PC-9 (cell line): Measurements from ENCODE around the gene ZNF488. TPM values are rescaled to one million over a fixed set of nuclear protein-coding genes. Genes with fewer than 3 reads are reported as not detected.

Experiments used
- BruUV-seq: library from RNA; stranded (reverse); fragments of 400-500 nt; replicated peaks from 2 replicates; lab custom pipeline; 2021; lab: Mats Ljungman, UMichigan
- CTCF ChIA-PET: fragments of 300-600 bp; sonication (Branson Sonifier 250); formaldehyde crosslinking; loops from one replicate; lab custom pipeline; 2022; ENCODE audit warnings: antibody characterized with exemption; lab: Charles Lee
- POLR2A ChIA-PET: fragments of 300-600 bp; sonication (Branson Sonifier 250); formaldehyde crosslinking; loops from one replicate; lab custom pipeline; 2022; ENCODE audit warnings: antibody characterized with exemption; ENCODE audit not compliant: unreplicated experiment; lab: Charles Lee
- DNase-seq, 2 experiments: peaks; one replicate each; pipeline versions ENCODE4 v3.0.0 to v3.0.0-alpha.2; 2015 to 2022; ENCODE audit warnings: mixed read lengths in 1 of 2
- H2AFZ ChIP-seq: fragments of 200-600 bp; sonication (generic); 2 replicates; pipeline ENCODE4 v1.8.1; 2017; ENCODE audit warnings: antibody characterized with exemption
- H3F3A ChIP-seq: fragments of 200-600 bp; sonication (generic); 2 replicates; pipeline ENCODE4 v1.8.1; 2017; ENCODE audit warnings: antibody characterized with exemption, mild to moderate bottlenecking, low read depth; ENCODE audit not compliant: insufficient read depth
- H3K27ac ChIP-seq: fragments of 200-600 bp; sonication (generic); 2 replicates; pipeline ENCODE4 v1.6.1; 2016; ENCODE audit warnings: mixed run types
- H3K27me3 ChIP-seq: fragments of 200-600 bp; sonication (generic); 2 replicates; pipeline ENCODE4 v1.6.1; 2016; ENCODE audit warnings: low read depth, mixed run types; ENCODE audit not compliant: insufficient read depth
- H3K36me3 ChIP-seq: fragments of 200-600 bp; sonication (generic); 2 replicates; pipeline ENCODE4 v1.6.1; 2016; ENCODE audit warnings: low read depth, mixed run types
- H3K4me1 ChIP-seq: fragments of 200-600 bp; sonication (generic); replicated peaks from 2 replicates; pipeline ENCODE4 v1.6.1; 2016; ENCODE audit warnings: mixed run types; ENCODE audit not compliant: insufficient read depth
- H3K4me2 ChIP-seq: fragments of 200-600 bp; sonication (generic); 2 replicates; pipeline ENCODE4 v1.6.1; 2017; ENCODE audit warnings: mixed run types
- H3K4me3 ChIP-seq: fragments of 200-600 bp; sonication (generic); 2 replicates; pipeline ENCODE4 v1.6.1; 2016; ENCODE audit warnings: mixed run types
- H3K79me2 ChIP-seq: fragments of 200-600 bp; sonication (generic); 2 replicates; pipeline ENCODE4 v1.6.1; 2017; ENCODE audit warnings: low read depth, mixed run types
- H3K9me2 ChIP-seq: fragments of 200-600 bp; sonication (generic); 2 replicates; pipeline ENCODE4 v1.8.1; 2017; ENCODE audit warnings: mild to moderate bottlenecking; ENCODE audit not compliant: insufficient read depth
- H3K9me3 ChIP-seq: fragments of 200-600 bp; sonication (generic); 2 replicates; pipeline ENCODE4 v1.8.1; 2016; ENCODE audit warnings: low read depth; ENCODE audit not compliant: insufficient read depth
- H4K20me1 ChIP-seq: fragments of 200-600 bp; sonication (generic); 2 replicates; pipeline ENCODE4 v1.8.1; 2017; ENCODE audit not compliant: insufficient read depth
- CTCF ChIP-seq: fragments of 200-600 bp; sonication (generic); conservative IDR thresholded peaks from 2 replicates; pipeline ENCODE4 v1.6.1; 2017; ENCODE audit warnings: mixed run types, antibody characterized with exemption, mild to moderate bottlenecking, moderate library complexity
- EZH2 ChIP-seq: fragments of 200-600 bp; sonication (generic); IDR thresholded peaks from 2 replicates; pipeline ENCODE4 v1.8.0; 2017; ENCODE audit warnings: antibody characterized with exemption, low read depth
- intact Hi-C: fragments of 100-400 bp; cut with micrococcal nuclease; formaldehyde crosslinking; loops from one replicate; pipeline ENCODE4 v1.10.0; 2022; ENCODE audit not compliant: unreplicated experiment
- total RNA-seq: library from RNA; stranded (reverse); gene quantifications from 2 replicates; pipeline ENCODE4 v1.2.3, GENCODE V29; 2021

The ZNF488 gene
- total RNA-seq, 1 experiment from 2014 or later, result 18.1 TPM

DNA sequence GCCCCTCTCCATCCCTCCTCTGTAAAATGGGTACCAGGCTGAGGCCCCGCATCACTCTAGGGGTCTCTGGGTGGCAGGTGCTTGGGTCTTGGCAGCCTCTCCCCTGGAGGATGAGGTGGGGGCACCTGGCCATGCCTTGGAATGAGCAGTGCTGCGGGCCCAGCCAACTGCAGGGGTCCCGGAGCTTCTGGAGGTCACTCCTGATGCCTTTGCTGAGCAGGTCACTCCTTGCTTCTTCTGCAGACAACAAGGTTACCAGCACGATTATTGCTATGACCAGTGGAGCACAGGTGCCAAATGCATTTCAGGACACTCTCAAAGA lies 22.4 kb upstream of the ZNF488 start:
- peaks cover 20% of the 10 kb centered on the region for H3K79me2 ChIP-seq
- no TSS peak for BruUV-seq
- intact Hi-C loops, result loop anchor here (1.0 kb wide), 1 partner anchor 22 kb away; the partner anchor contains the start of gene ZNF488
- CTCF ChIA-PET, result no interaction called here
- POLR2A ChIA-PET, result interaction anchor here (0.7 to 1.3 kb wide), 5 partner anchors 11 to 882 kb away, joined by 3 to 11 read pairs (median 5); partner anchors contain the start of gene ZNF488
- no peaks in the 10 kb centered on the region for H4K20me1 ChIP-seq
- H3K9me2 ChIP-seq, result no peaks in the 10 kb centered on the region
- no peaks in the 10 kb centered on the region for H3K27me3 ChIP-seq
- H3K36me3 ChIP-seq, result no peaks in the 10 kb centered on the region
- peak overlapping the region; percentile 21; the same call in 1 of the 2 replicates for H3K4me3 ChIP-seq
- no peak for TF ChIP-seq EZH2
- TF ChIP-seq CTCF, result no peak
- DNase-seq, result no peak
- peak overlapping the region; percentile 77 for H3K4me2 ChIP-seq
- H3K9me3 ChIP-seq, result no peaks in the 10 kb centered on the region
- peak overlapping the region; percentile 81 for H3K27ac ChIP-seq
- peaks cover 43% of the 10 kb centered on the region for H3F3A ChIP-seq
- peaks cover 90% of the 10 kb centered on the region for H3K4me1 ChIP-seq
- no peak overlapping the region for H2AFZ ChIP-seq

DNA sequence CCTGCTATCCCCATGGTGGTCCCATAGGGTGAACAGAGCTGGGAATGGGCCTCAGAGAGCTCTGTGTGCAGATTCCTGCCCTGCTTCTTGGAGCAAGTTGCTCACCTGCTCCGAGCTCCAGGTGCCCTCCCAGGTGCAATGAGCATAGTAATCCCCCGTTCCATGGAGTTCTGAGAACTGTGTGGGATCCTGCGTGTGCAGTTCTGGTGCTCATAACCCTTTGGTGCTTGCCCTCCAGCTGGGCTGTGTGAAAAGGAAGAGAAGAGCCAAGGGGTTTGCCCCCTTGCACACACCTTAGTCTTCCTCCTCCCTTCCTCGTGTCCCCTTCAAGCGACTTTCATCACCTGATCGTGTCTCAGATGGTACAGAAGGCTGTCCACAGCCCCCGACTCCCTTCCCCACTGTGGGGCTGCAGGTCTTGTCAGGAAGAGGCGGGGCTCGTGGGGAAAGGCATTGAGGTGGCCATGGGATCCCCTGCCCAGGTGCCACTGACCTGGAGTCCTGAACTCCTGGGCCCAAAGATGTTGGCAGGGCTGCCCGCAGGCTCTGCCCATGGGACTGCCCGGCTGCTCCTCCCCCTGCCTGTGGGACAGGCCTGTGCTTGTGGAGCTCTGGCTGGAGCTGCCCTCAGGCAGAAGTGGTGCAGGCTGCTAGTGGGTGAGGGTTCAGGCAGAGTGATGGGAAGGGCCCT lies 21.9 kb upstream of the ZNF488 start:
- TF ChIP-seq EZH2 (no peak), CTCF (no peak)
- Histone ChIP-seq H3K27ac (peak overlapping the region; percentile 81), H3F3A (peaks cover 37% of the 10 kb centered on the region), H3K9me3 (no peaks in the 10 kb centered on the region), H4K20me1 (no peaks in the 10 kb centered on the region), H3K4me1 (peaks cover 88% of the 10 kb centered on the region), H3K27me3 (no peaks in the 10 kb centered on the region), H2AFZ (no peak overlapping the region), H3K36me3 (no peaks in the 10 kb centered on the region), H3K4me2 (peak overlapping the region; percentile 77), H3K4me3 (peak overlapping the region; percentile 21; the same call in 1 of the 2 replicates), H3K79me2 (peaks cover 20% of the 10 kb centered on the region), H3K9me2 (no peaks in the 10 kb centered on the region)
- peak; percentile 66 to 83 for DNase-seq
- TSS peak; percentile 35 for BruUV-seq
- intact Hi-C loops, result loop anchor here (1.0 kb wide), 1 partner anchor 22 kb away; the partner anchor contains the start of gene ZNF488
- ChIA-PET CTCF (interaction anchor here (0.7 to 1.3 kb wide), 3 partner anchors 33 to 52 kb away, joined by 3 read pairs; no protein-coding TSS in a partner anchor), POLR2A (interaction anchor here (0.9 to 1.3 kb wide), 4 partner anchors 10 to 882 kb away, joined by 5 to 11 read pairs (median 8); partner anchors contain the start of gene ZNF488)

DNA sequence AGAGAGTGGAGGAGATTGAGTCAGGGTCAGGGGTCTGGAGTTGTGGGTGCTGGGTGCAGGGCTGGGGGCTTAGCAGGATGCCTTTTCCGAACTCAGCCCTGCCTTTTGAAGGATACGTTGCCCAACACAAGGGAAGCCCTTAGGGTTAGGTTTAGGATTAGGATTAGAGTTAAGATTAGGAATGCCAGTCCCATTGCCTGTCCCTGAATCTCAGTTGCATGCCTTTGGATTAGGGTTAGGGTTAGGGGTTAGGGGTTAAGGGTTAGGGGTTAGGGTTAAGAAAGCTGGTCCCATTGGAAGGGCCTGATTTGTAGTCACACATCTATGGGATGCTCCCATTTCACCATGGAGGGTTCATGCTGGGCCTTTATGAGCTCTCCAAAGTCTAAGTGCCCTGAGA lies 20.8 kb upstream of the ZNF488 start:
- H2AFZ ChIP-seq, result no peak overlapping the region
- intact Hi-C loops, result no loop called here
- H3K4me2 ChIP-seq, result peak overlapping the region; percentile 77
- H3F3A ChIP-seq, result peaks cover 29% of the 10 kb centered on the region
- no TSS peak for BruUV-seq
- H3K27ac ChIP-seq, result peak overlapping the region; percentile 81; the same call in 1 of the 2 replicates
- no peak overlapping the region for H3K4me3 ChIP-seq
- no peaks in the 10 kb centered on the region for H3K36me3 ChIP-seq
- TF ChIP-seq CTCF (no peak), EZH2 (no peak)
- H3K79me2 ChIP-seq, result peaks cover 20% of the 10 kb centered on the region
- DNase-seq, result no peak
- no peaks in the 10 kb centered on the region for H3K9me3 ChIP-seq
- ChIA-PET CTCF (interaction anchor here (0.9 to 1.7 kb wide), 3 partner anchors 34 to 50 kb away, joined by 3 to 10 read pairs (median 3); no protein-coding TSS in a partner anchor), POLR2A (interaction anchor here (0.7 to 0.8 kb wide), 2 partner anchors 21 to 1989 kb away, joined by 7 to 9 read pairs; partner anchors contain the start of gene ZNF488)
- no peaks in the 10 kb centered on the region for H3K9me2 ChIP-seq
- no peaks in the 10 kb centered on the region for H4K20me1 ChIP-seq
- peaks cover 78% of the 10 kb centered on the region for H3K4me1 ChIP-seq
- no peaks in the 10 kb centered on the region for H3K27me3 ChIP-seq
